Common myeloid progenitor, CD34-positive (primary cell): ENCODE data around the gene ACBD5.
"Not testable (repeated sequence)": the region's sequence is repeated elsewhere in the genome, so short reads cannot be mapped to it uniquely, and the experiment has no call there.

Experiments used
- CTCF ChIA-PET: fragments of 350-600 bp; sonication (Branson Sonifier 250); formaldehyde crosslinking; loops from one replicate; lab custom pipeline; 2021; ENCODE audit warnings: antibody characterized with exemption; lab: Charles Lee
- POLR2A ChIA-PET: fragments of 350-600 bp; sonication (Branson Sonifier 250); formaldehyde crosslinking; loops from one replicate; lab custom pipeline; 2021; ENCODE audit warnings: antibody characterized with exemption; lab: Charles Lee
- DNase-seq, 3 donors: peaks; one replicate each; pipeline versions ENCODE4 v3.0.0 to v3.0.0-alpha.2; 2013
- H3K27ac ChIP-seq, 2 experiments: 1 replicate in 1 of 2; 2 replicates in 1 of 2; pipeline ENCODE4 v1.7.0; 2013; ENCODE audit warnings: inconsistent platforms in 2 of 2, low read length in 2 of 2, mild to moderate bottlenecking in 2 of 2, low read depth in 1 of 2, moderate library complexity in 1 of 2; ENCODE audit not compliant: severe bottlenecking in 2 of 2, insufficient read depth in 1 of 2, poor library complexity in 1 of 2
- H3K27me3 ChIP-seq, 5 experiments: replicated peaks in 2 of 5; 1 replicate in 3 of 5; 2 replicates in 2 of 5; pipeline versions ENCODE4 v1.6.1 to v1.7.0; 2013; ENCODE audit warnings: low read length in 4 of 5, mild to moderate bottlenecking in 2 of 5, moderate library complexity in 2 of 5, inconsistent platforms in 1 of 5; ENCODE audit not compliant: insufficient read depth in 5 of 5, control insufficient read depth in 4 of 5
- H3K36me3 ChIP-seq, 4 experiments: 1 replicate in 2 of 4; 2 replicates in 2 of 4; pipeline versions ENCODE4 v1.6.1 to v1.7.0; 2013; ENCODE audit warnings: low read length in 3 of 4, control low read depth in 1 of 4, mild to moderate bottlenecking in 1 of 4; ENCODE audit not compliant: control insufficient read depth in 4 of 4, insufficient read depth in 4 of 4
- H3K4me1 ChIP-seq, 4 experiments: 1 replicate in 3 of 4; 2 replicates in 1 of 4; pipeline versions ENCODE4 v1.6.1 to v1.7.1; 2013; ENCODE audit warnings: low read length in 3 of 4, mild to moderate bottlenecking in 3 of 4, control low read depth in 1 of 4, inconsistent platforms in 1 of 4, moderate library complexity in 1 of 4; ENCODE audit not compliant: control insufficient read depth in 4 of 4, insufficient read depth in 4 of 4; ENCODE audit errors: control extremely low read depth in 1 of 4
- H3K4me3 ChIP-seq, 7 experiments: 1 replicate in 4 of 7; 2 replicates in 3 of 7; pipeline versions ENCODE4 v1.5.1 to v1.7.0; 2013; ENCODE audit warnings: mild to moderate bottlenecking in 7 of 7, low read length in 6 of 7, moderate library complexity in 6 of 7, inconsistent platforms in 2 of 7, low read depth in 2 of 7, control low read depth in 1 of 7; ENCODE audit not compliant: insufficient read depth in 4 of 7, control insufficient read depth in 1 of 7; ENCODE audit errors: extremely low read depth in 1 of 7
- H3K9me3 ChIP-seq, 5 experiments: 1 replicate in 4 of 5; 2 replicates in 1 of 5; pipeline versions ENCODE4 v1.6.1 to v1.7.1; 2013; ENCODE audit warnings: low read length in 4 of 5, mild to moderate bottlenecking in 2 of 5, inconsistent platforms in 1 of 5, low read depth in 1 of 5, moderate library complexity in 1 of 5; ENCODE audit not compliant: control insufficient read depth in 4 of 5, insufficient read depth in 2 of 5; ENCODE audit errors: control extremely low read depth in 1 of 5
- WGBS: methylation state at CpG from one replicate; pipeline ENCODE4 v1.1.5; 2013; ENCODE audit not compliant: insufficient coverage; 5-methylcytosine and 5-hydroxymethylcytosine counted together

ACBD5 gene

DNA sequence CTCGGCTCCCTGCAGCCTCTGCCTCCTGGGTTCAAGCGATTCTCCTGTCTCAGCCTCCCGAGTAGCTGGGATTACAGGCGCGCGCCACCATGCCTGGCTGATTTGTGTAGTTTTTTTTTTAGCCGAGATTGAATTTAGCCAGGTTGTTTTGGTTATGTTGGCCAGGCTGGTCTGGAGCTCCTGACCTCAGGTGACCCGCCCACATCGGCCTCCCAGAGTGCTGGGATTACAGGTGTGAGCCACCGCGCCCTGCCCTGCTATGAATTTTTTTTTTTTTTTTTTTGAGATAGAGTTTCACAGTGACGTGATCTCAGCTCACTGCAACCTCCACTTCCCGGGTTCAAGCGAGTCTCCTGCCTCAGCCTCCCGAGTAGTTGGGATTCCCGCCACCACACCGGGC, 84.0 kb downstream of the ACBD5 start:
- Histone ChIP-seq H3K4me3 (peak overlapping the region in 6 of 7 experiments; percentile 97 to 100 (median 99)), H3K27ac (peak overlapping the region; percentile 85 to 99), H3K36me3 (peaks cover 2 to 17% (median 10%) of the 10 kb centered on the region in 4 experiments), H3K4me1 (peaks cover 11 to 39% (median 24%) of the 10 kb centered on the region in 4 experiments)
- 91% methylated on average over 12 of the region's 17 CpGs for WGBS
- ChIA-PET POLR2A (interaction anchor here (0.6 kb wide), 1 partner anchor 39 kb away, joined by 7 read pairs; no protein-coding TSS in a partner anchor), CTCF (interaction anchor here (1.4 kb wide), 1 partner anchor 13 kb away, joined by 3 read pairs; no protein-coding TSS in a partner anchor)
- DNase-seq, H3K9me3 ChIP-seq, H3K27me3 ChIP-seq: not testable (repeated sequence)

DNA sequence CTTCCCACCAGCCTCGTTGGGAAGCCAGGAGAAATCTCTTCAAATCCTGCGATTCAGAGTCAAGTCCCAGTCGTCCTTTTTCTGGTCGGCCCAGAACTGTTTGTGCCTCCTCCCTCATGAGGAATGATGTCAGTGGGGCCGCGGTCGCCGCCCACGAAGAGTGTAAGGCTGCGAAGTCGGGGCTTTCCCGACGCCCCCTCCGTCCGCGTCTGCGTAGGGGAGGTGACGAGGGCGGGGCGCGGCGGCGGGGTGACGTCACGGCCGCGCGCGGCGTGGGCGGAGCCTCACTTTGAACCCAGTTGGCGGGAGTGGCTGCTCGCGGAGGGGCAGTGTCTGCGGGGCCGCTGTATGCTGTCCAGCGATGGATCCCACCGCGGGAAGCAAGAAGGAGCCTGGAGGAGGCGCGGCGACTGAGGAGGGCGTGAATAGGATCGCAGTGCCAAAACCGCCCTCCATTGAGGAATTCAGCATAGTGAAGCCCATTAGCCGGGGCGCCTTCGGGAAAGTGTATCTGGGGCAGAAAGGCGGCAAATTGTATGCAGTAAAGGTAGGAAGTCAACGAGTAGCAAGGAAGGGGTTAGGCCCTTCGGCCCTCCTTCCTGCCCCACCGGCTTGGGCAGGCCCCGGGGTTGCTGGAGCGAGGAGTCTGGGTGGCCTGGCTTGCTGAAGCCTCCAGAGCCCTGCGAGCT, 85.4 kb downstream of the ACBD5 start, which contains the start of gene MASTL:
Gene MASTL, plus strand, starts transcription at position 287 of the 689 bp plus-strand sequence. Its CDS starts 75 bp downstream, at position 362.
- Histone ChIP-seq H3K27ac (peak within 1 kb of the TSS; percentile 99), H3K4me1 (peaks cover 11 to 39% (median 24%) of the 10 kb centered on the region in 4 experiments), H3K27me3 (no peaks in the 10 kb centered on the region), H3K4me3 (peak within 1 kb of the TSS; percentile 97 to 100 (median 99)), H3K36me3 (peaks cover 0 to 17% (median 8%) of the 10 kb centered on the region in 4 experiments), H3K9me3 (no peaks in the 10 kb centered on the region)
- POLR2A ChIA-PET, result interaction anchor here (0.6 kb wide), 1 partner anchor 11 kb away, joined by 4 read pairs; no protein-coding TSS in a partner anchor
- WGBS, result under 1% methylated on average over 52 of the region's 55 CpGs
- peak; percentile 96 to 98 (median 98) for DNase-seq
- CTCF ChIA-PET, result no interaction called here

DNA sequence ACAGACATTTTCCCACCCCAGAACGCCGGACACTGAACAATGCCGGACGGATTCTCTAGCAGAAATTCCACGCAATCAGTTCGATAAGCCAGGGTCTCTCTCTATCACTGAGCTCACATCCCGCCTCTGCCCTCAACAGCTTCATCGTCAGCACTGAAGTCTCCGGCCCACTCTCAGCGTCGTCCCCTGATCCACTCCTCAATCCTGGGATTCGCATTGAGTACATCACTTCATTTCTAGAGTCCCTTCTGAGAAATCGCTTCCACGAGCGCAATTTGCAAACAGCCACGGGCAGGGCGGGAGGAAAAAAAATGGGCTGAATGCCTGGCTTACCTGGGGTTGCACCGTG, 86.8 kb downstream of the ACBD5 start:
- Histone ChIP-seq H3K27ac (peak overlapping the region; percentile 99), H3K36me3 (peaks cover 0 to 10% (median 3%) of the 10 kb centered on the region in 4 experiments), H3K9me3 (no peaks in the 10 kb centered on the region), H3K4me3 (peak overlapping the region; percentile 97 to 100 (median 99)), H3K27me3 (no peaks in the 10 kb centered on the region), H3K4me1 (peaks cover 11 to 39% (median 24%) of the 10 kb centered on the region in 4 experiments)
- ChIA-PET CTCF (interaction anchor here (0.9 to 1.2 kb wide), 3 partner anchors 10 to 89 kb away, joined by 3 to 6 read pairs (median 4); no protein-coding TSS in a partner anchor), POLR2A (interaction anchor here (0.6 to 1.8 kb wide), 5 partner anchors 18 to 1269 kb away, joined by 3 to 7 read pairs (median 3); partner anchors contain the start of gene ACBD5)
- WGBS, result under 1% methylated on average over 17 of the region's 18 CpGs
- DNase-seq, result no peak

DNA sequence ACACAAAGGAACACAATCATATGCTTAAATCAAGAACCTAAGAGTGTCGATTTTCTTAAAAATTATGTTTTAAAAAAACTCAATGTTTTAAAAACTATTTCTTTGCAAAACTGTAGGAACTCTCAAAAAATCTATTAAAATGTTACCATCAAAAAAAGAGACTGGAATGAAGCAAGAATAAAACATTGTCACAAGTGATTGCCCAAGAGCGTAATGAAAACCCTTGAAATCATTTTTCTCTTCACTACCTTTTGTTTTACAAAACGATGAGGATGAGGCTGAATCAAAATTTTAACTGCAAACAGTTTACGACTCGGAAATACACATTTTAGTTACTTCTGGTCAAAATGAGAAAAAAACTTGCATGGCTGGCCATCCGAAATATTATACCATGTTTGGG, 87.3 kb downstream of the ACBD5 start:
- H3K9me3 ChIP-seq, result no peaks in the 10 kb centered on the region
- DNase-seq, result no peak
- H3K36me3 ChIP-seq, result peaks cover 0 to 10% (median under 1%) of the 10 kb centered on the region in 4 experiments
- no peaks in the 10 kb centered on the region for H3K27me3 ChIP-seq
- CTCF ChIA-PET, result interaction anchor here (0.9 kb wide), 1 partner anchor 11 kb away, joined by 4 read pairs; no protein-coding TSS in a partner anchor
- H3K4me1 ChIP-seq, result peaks cover 11 to 39% (median 24%) of the 10 kb centered on the region in 4 experiments
- H3K27ac ChIP-seq, result peak overlapping the region; percentile 99
- peak overlapping the region; percentile 97 to 100 (median 99) for H3K4me3 ChIP-seq
- POLR2A ChIA-PET, result interaction anchor here (1.1 to 1.8 kb wide), 3 partner anchors 17 to 89 kb away, joined by 3 to 7 read pairs (median 3); no protein-coding TSS in a partner anchor
- 0% methylated on average over 1 of the region's 6 CpGs for WGBS

DNA sequence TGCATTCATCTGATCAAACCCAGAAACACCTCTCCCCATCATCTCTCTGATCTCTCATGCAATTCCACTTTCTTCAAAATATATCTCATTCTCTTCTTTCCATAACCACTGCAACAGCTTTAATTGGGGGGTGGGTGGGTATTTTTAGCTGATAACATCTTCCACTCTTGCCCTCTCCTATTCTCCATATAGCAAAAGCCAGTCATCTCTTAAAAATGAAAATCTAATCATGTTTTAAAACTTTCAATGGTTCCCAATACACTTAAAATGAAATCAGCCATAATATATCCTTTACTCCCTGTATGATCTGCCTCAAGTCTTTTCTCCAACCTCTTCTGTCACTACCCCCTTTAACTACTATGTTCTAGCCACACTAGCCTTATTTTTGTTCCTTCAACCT, 87.9 kb downstream of the ACBD5 start:
- ChIA-PET POLR2A (interaction anchor here (1.8 kb wide), 1 partner anchor 90 kb away, joined by 7 read pairs; no protein-coding TSS in a partner anchor), CTCF (no interaction called here)
- peaks cover 0 to 14% (median 7%) of the 10 kb centered on the region in 4 experiments for H3K36me3 ChIP-seq
- H3K27me3 ChIP-seq, result no peaks in the 10 kb centered on the region
- DNase-seq, result no peak
- H3K9me3 ChIP-seq, result no peaks in the 10 kb centered on the region
- H3K4me1 ChIP-seq, result peaks cover 11 to 35% (median 25%) of the 10 kb centered on the region in 4 experiments
- H3K27ac ChIP-seq, result no peak overlapping the region
- H3K4me3 ChIP-seq, result peak overlapping the region in 6 of 7 experiments; percentile 97 to 100 (median 99)

DNA sequence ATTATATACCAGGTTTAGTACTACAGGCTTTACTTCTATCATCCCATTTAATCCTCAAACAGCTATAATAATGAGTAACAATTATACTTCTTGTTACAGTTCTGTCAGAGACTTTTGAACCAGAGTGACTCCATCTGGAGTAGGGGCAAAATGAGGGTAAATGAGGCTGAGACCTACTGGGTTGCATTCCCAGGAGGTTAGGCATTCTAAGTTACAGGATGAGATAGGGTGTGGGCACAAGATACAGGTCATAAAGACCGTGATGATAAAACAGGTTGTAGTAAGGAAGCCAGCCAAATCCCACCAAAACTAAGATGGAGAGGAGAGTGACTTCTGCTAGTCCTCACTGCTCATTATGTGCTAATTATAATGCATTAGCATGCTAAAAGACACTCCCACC, 90.3 kb downstream of the ACBD5 start:
- H3K4me3 ChIP-seq, result peak overlapping the region in 1 of 7 experiments; percentile 5
- H3K27ac ChIP-seq, result no peak overlapping the region
- peaks cover 7 to 36% (median 23%) of the 10 kb centered on the region in 4 experiments for H3K36me3 ChIP-seq
- POLR2A ChIA-PET, result no interaction called here
- H3K9me3 ChIP-seq, result no peaks in the 10 kb centered on the region
- WGBS, result no CpG with 5 or more reads among the region's 1 CpG
- no peak for DNase-seq
- peaks cover 7 to 20% (median 16%) of the 10 kb centered on the region in 4 experiments for H3K4me1 ChIP-seq
- H3K27me3 ChIP-seq, result no peaks in the 10 kb centered on the region
- CTCF ChIA-PET, result no interaction called here
